ENCODE data around the gene TEPSIN.

Gene TEPSIN

GRCh38 chr17:81245024-81245664, 6.3 kb upstream of the TEPSIN start:
- no peak overlapping the region for H3K27ac ChIP-seq (ENCODE audit: low read depth, low read length)
- no peak overlapping the region for H3K9ac ChIP-seq (ENCODE audit: low read depth in 1 of 2, low read length in 2 of 2)
- no peaks in the 10 kb centered on the region for H3K27me3 ChIP-seq (ENCODE audit: control insufficient read depth in 1 of 2, insufficient read depth in 2 of 2, low read length in 2 of 2)
- H3K4me1 ChIP-seq (ENCODE audit: control insufficient read depth in 1 of 2, insufficient read depth in 2 of 2, low read length in 2 of 2) = peaks cover 5 to 11% of the 10 kb centered on the region in 2 donors
- H3K9me3 ChIP-seq (ENCODE audit: control insufficient read depth in 1 of 2, low read length in 2 of 2) = no peaks in the 10 kb centered on the region
- H3K4me3 ChIP-seq (ENCODE audit: low read depth in 1 of 2, low read length in 2 of 2) = no peak overlapping the region
- peaks cover 13 to 26% of the 10 kb centered on the region in 2 donors for H3K36me3 ChIP-seq (ENCODE audit: control insufficient read depth in 1 of 2, insufficient read depth in 2 of 2, low read length in 2 of 2)

- H3K27me3 ChIP-seq (ENCODE audit: control insufficient read depth in 1 of 2, insufficient read depth in 2 of 2, low read length in 2 of 2) = no peaks in the 10 kb centered on the region
- H3K9ac ChIP-seq (ENCODE audit: low read depth in 1 of 2, low read length in 2 of 2) = no peak overlapping the region
- peaks cover 9 to 19% of the 10 kb centered on the region in 2 donors for H3K36me3 ChIP-seq (ENCODE audit: control insufficient read depth in 1 of 2, insufficient read depth in 2 of 2, low read length in 2 of 2)
- H3K4me1 ChIP-seq (ENCODE audit: control insufficient read depth in 1 of 2, insufficient read depth in 2 of 2, low read length in 2 of 2) = peaks cover 8 to 12% of the 10 kb centered on the region in 2 donors
- no peaks in the 10 kb centered on the region for H3K9me3 ChIP-seq (ENCODE audit: control insufficient read depth in 1 of 2, low read length in 2 of 2)
- no peak overlapping the region for H3K27ac ChIP-seq (ENCODE audit: low read depth, low read length)
- no peak overlapping the region for H3K4me3 ChIP-seq (ENCODE audit: low read depth in 1 of 2, low read length in 2 of 2)
Observed at GRCh38 chr17:81244358-81245023, 5.6 kb upstream of the TEPSIN start.

- no peaks in the 10 kb centered on the region for H3K27me3 ChIP-seq (ENCODE audit: control insufficient read depth in 1 of 2, insufficient read depth in 2 of 2, low read length in 2 of 2)
- peaks cover 10 to 12% of the 10 kb centered on the region in 2 donors for H3K4me1 ChIP-seq (ENCODE audit: control insufficient read depth in 1 of 2, insufficient read depth in 2 of 2, low read length in 2 of 2)
- H3K9me3 ChIP-seq (ENCODE audit: control insufficient read depth in 1 of 2, low read length in 2 of 2) = no peaks in the 10 kb centered on the region
- H3K4me3 ChIP-seq (ENCODE audit: low read depth in 1 of 2, low read length in 2 of 2) = no peak overlapping the region
- H3K27ac ChIP-seq (ENCODE audit: low read depth, low read length) = no peak overlapping the region
- no peak overlapping the region for H3K9ac ChIP-seq (ENCODE audit: low read depth in 1 of 2, low read length in 2 of 2)
- peaks cover 7 to 17% of the 10 kb centered on the region in 2 donors for H3K36me3 ChIP-seq (ENCODE audit: control insufficient read depth in 1 of 2, insufficient read depth in 2 of 2, low read length in 2 of 2)
Observed at GRCh38 chr17:81243333-81243664, 4.4 kb upstream of the TEPSIN start.

- H3K4me1 ChIP-seq (ENCODE audit: control insufficient read depth in 1 of 2, insufficient read depth in 2 of 2, low read length in 2 of 2) = peaks cover 17% of the 10 kb centered on the region in 2 donors
- H3K36me3 ChIP-seq (ENCODE audit: control insufficient read depth in 1 of 2, insufficient read depth in 2 of 2, low read length in 2 of 2) = peaks cover 7 to 17% of the 10 kb centered on the region in 2 donors
- no peaks in the 10 kb centered on the region for H3K27me3 ChIP-seq (ENCODE audit: control insufficient read depth in 1 of 2, insufficient read depth in 2 of 2, low read length in 2 of 2)
- no peaks in the 10 kb centered on the region for H3K9me3 ChIP-seq (ENCODE audit: control insufficient read depth in 1 of 2, low read length in 2 of 2)
- H3K4me3 ChIP-seq (ENCODE audit: low read depth in 1 of 2, low read length in 2 of 2) = no peak overlapping the region
- no peak overlapping the region for H3K27ac ChIP-seq (ENCODE audit: low read depth, low read length)
- no peak overlapping the region for H3K9ac ChIP-seq (ENCODE audit: low read depth in 1 of 2, low read length in 2 of 2)
Observed at GRCh38 chr17:81242421-81243332, 3.8 kb upstream of the TEPSIN start.

GRCh38 chr17:81241648-81242420, 3.0 kb upstream of the TEPSIN start:
- H3K27ac ChIP-seq (ENCODE audit: low read depth, low read length) = no peak overlapping the region
- no peaks in the 10 kb centered on the region for H3K27me3 ChIP-seq (ENCODE audit: control insufficient read depth in 1 of 2, insufficient read depth in 2 of 2, low read length in 2 of 2)
- H3K4me1 ChIP-seq (ENCODE audit: control insufficient read depth in 1 of 2, insufficient read depth in 2 of 2, low read length in 2 of 2) = peaks cover 22 to 24% of the 10 kb centered on the region in 2 donors
- H3K36me3 ChIP-seq (ENCODE audit: control insufficient read depth in 1 of 2, insufficient read depth in 2 of 2, low read length in 2 of 2) = peaks cover 7 to 14% of the 10 kb centered on the region in 2 donors
- H3K9ac ChIP-seq (ENCODE audit: low read depth in 1 of 2, low read length in 2 of 2) = no peak overlapping the region
- no peak overlapping the region for H3K4me3 ChIP-seq (ENCODE audit: low read depth in 1 of 2, low read length in 2 of 2)
- no peaks in the 10 kb centered on the region for H3K9me3 ChIP-seq (ENCODE audit: control insufficient read depth in 1 of 2, low read length in 2 of 2)

- no peak overlapping the region for H3K4me3 ChIP-seq (ENCODE audit: low read depth in 1 of 2, low read length in 2 of 2)
- H3K9me3 ChIP-seq (ENCODE audit: control insufficient read depth in 1 of 2, low read length in 2 of 2) = no peaks in the 10 kb centered on the region
- H3K36me3 ChIP-seq (ENCODE audit: control insufficient read depth in 1 of 2, insufficient read depth in 2 of 2, low read length in 2 of 2) = peaks cover 7 to 8% of the 10 kb centered on the region in 2 donors
- no peaks in the 10 kb centered on the region for H3K27me3 ChIP-seq (ENCODE audit: control insufficient read depth in 1 of 2, insufficient read depth in 2 of 2, low read length in 2 of 2)
- no peak overlapping the region for H3K9ac ChIP-seq (ENCODE audit: low read depth in 1 of 2, low read length in 2 of 2)
- peaks cover 22 to 24% of the 10 kb centered on the region in 2 donors for H3K4me1 ChIP-seq (ENCODE audit: control insufficient read depth in 1 of 2, insufficient read depth in 2 of 2, low read length in 2 of 2)
- H3K27ac ChIP-seq (ENCODE audit: low read depth, low read length) = no peak overlapping the region
Observed at GRCh38 chr17:81241203-81241602, 2.3 kb upstream of the TEPSIN start.

- H3K27ac ChIP-seq (ENCODE audit: low read depth, low read length) = no peak overlapping the region
- peaks cover 4 to 7% of the 10 kb centered on the region in 2 donors for H3K36me3 ChIP-seq (ENCODE audit: control insufficient read depth in 1 of 2, insufficient read depth in 2 of 2, low read length in 2 of 2)
- no peak overlapping the region for H3K9ac ChIP-seq (ENCODE audit: low read depth in 1 of 2, low read length in 2 of 2)
- no peaks in the 10 kb centered on the region for H3K27me3 ChIP-seq (ENCODE audit: control insufficient read depth in 1 of 2, insufficient read depth in 2 of 2, low read length in 2 of 2)
- peaks cover 22 to 24% of the 10 kb centered on the region in 2 donors for H3K4me1 ChIP-seq (ENCODE audit: control insufficient read depth in 1 of 2, insufficient read depth in 2 of 2, low read length in 2 of 2)
- H3K4me3 ChIP-seq (ENCODE audit: low read depth in 1 of 2, low read length in 2 of 2) = no peak overlapping the region
- H3K9me3 ChIP-seq (ENCODE audit: control insufficient read depth in 1 of 2, low read length in 2 of 2) = no peaks in the 10 kb centered on the region
Observed at GRCh38 chr17:81240761-81241160, 1.9 kb upstream of the TEPSIN start.

GRCh38 chr17:81239714-81240555, 1.1 kb upstream of the TEPSIN start:
- peaks cover 22 to 24% of the 10 kb centered on the region in 2 donors for H3K4me1 ChIP-seq (ENCODE audit: control insufficient read depth in 1 of 2, insufficient read depth in 2 of 2, low read length in 2 of 2)
- H3K36me3 ChIP-seq (ENCODE audit: control insufficient read depth in 1 of 2, insufficient read depth in 2 of 2, low read length in 2 of 2) = peaks cover 0 to 1% of the 10 kb centered on the region in 2 donors
- H3K9me3 ChIP-seq (ENCODE audit: control insufficient read depth in 1 of 2, low read length in 2 of 2) = no peaks in the 10 kb centered on the region
- peak overlapping the region; percentile 66 to 70 for H3K9ac ChIP-seq (ENCODE audit: low read depth in 1 of 2, low read length in 2 of 2)
- peak overlapping the region; percentile 73 to 82 for H3K4me3 ChIP-seq (ENCODE audit: low read depth in 1 of 2, low read length in 2 of 2)
- no peak overlapping the region for H3K27ac ChIP-seq (ENCODE audit: low read depth, low read length)
- H3K27me3 ChIP-seq (ENCODE audit: control insufficient read depth in 1 of 2, insufficient read depth in 2 of 2, low read length in 2 of 2) = no peaks in the 10 kb centered on the region

- H3K36me3 ChIP-seq (ENCODE audit: control insufficient read depth in 1 of 2, insufficient read depth in 2 of 2, low read length in 2 of 2) = peaks cover 0 to 1% of the 10 kb centered on the region in 2 donors
- no peak overlapping the region for H3K27ac ChIP-seq (ENCODE audit: low read depth, low read length)
- H3K27me3 ChIP-seq (ENCODE audit: control insufficient read depth in 1 of 2, insufficient read depth in 2 of 2, low read length in 2 of 2) = no peaks in the 10 kb centered on the region
- H3K9ac ChIP-seq (ENCODE audit: low read depth in 1 of 2, low read length in 2 of 2) = peak overlapping the region; percentile 74 to 76
- H3K4me1 ChIP-seq (ENCODE audit: control insufficient read depth in 1 of 2, insufficient read depth in 2 of 2, low read length in 2 of 2) = peaks cover 22 to 24% of the 10 kb centered on the region in 2 donors
- H3K4me3 ChIP-seq (ENCODE audit: low read depth in 1 of 2, low read length in 2 of 2) = peak overlapping the region; percentile 82 to 94
- no peaks in the 10 kb centered on the region for H3K9me3 ChIP-seq (ENCODE audit: control insufficient read depth in 1 of 2, low read length in 2 of 2)
Observed at GRCh38 chr17:81238490-81238814, 403 bp downstream of the TEPSIN start.
